Dedifferentiated amniotic fluid mesenchymal stem cell (primary cell): Measurements from ENCODE around the gene CLEC16A.

ENCODE experiments used
- DNase-seq: peaks from one replicate; pipeline ENCODE4 v3.0.0-alpha.2; 2016; ENCODE audit errors: extremely low spot score

CLEC16A gene

DNA sequence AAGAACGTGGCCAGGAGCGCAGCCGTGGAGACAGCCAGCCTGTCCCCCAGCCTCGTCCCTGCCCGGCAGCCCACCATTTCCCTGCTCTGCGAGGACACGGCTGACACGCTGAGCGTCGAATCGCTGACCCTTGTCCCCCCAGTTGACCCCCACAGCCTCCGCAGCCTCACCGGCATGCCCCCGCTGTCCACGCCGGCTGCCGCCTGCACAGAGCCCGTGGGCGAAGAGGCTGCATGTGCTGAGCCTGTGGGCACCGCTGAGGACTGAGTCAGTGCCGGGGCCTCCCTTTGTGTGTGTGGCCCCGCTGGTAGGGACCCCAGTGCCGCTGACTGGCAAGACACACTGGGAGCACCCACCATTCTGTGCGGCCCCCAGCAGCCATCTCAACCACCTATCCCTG is 234.1 kb downstream of the CLEC16A start:
- DNase-seq, result no peak

DNA sequence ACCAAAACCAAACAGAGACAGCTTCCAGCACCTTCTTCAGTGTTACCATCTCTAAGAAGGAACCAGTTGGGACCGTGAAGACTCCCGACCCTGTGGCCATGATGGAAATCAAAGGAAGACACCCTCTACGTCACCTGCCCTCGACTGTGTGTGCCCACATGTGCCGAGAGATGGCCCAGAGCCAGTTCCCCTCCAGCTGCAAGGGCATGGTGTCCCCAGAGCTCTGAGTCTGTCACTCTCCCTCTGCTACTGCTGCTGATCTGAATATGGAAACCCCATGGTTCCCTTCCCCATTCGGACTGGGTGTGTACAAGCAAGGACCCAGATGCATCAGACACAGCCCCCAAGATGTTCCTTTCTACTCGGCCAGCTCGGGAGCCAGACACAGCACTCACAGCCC is 235.2 kb downstream of the CLEC16A start:
- no peak for DNase-seq

DNA sequence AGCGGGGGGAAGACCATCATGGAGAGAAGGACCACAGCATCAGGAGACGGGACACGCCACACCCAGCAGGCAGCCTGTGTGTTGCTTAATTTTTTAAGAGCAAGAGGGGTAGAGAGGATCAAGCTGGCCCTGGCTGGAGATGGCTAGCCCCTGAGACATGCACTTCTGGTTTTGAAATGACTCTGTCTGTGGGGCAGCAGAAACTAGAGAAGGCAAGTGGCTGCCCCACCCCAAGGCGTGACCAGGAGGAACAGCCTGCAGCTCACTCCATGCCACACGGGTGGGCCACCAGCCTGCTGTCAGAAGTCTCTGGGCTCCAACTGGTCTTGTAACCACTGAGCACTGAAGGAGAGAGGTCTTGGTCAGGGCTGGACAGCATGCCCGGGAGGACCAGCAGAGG is 236.1 kb downstream of the CLEC16A start:
- DNase-seq, result no peak

DNA sequence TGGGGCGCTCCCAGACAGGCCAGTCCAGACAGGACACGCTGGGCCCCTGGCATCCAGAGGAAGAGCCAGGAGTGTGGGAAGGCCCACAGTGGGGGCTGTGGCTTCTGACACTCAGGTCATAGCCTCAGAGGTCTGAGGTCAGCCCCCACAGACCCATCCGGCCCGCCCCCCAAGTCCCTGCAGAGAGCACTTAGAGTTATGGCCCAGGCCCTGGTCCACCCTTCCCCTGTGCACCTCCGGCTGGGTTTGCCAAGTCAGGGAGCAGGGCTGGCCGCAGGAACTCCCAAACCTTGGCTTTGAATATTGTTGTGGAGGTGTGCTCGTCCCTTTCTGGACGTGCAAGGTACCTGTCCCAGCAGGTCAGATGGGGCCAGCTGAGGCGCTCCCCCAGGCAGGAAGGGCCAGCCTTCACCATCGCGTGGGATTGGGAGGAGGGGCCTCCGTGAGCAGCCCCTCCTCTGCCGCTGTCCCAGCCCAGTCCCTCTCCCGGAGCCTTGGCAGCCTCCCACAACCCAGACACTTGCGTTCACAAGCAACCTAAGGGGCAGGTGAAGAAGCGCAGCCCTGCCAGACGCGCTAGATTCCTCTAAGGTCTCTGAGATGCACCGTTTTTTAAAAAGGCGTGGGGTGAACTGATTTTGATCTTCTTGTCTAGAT is 237.0 kb downstream of the CLEC16A start:
- DNase-seq, result no peak

DNA sequence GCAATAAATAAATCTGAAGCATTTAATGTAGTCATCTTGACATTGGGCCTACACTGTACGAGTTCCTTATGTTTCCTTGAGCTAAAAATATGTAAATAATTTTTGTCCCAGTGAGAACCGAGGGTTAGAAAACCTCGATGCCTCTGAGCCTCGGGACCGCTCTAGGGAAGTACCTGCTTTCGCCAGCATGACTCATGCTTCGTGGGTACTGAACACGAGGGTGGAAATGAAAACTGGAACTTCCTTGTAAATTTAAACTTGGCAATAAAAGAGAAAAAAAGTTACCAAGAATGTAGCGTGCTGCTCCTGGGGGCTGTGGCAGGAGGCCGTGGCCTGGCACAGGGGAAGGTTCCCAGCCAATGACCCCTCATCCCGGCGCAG is 237.5 kb downstream of the CLEC16A start:
- no peak for DNase-seq

DNA sequence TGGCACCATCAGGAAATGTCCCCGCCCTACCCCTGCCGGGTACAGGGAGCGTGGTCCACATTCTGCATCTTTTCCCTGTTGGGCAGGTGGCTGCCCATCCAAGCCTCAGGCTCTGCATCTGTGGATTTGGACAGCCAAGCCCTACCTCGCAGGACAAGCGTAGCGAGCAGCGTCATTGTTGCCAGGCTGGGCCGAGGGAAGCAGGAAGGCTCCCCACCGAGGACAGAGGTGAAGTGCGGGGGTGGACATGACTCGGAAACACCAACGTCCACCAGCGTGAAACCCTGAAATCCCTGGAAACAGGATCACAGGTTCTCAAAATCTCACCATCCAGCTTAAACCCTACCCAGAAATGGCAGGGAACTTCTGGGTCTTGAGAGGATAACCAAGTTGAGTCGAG is 238.0 kb downstream of the CLEC16A start:
- no peak for DNase-seq

DNA sequence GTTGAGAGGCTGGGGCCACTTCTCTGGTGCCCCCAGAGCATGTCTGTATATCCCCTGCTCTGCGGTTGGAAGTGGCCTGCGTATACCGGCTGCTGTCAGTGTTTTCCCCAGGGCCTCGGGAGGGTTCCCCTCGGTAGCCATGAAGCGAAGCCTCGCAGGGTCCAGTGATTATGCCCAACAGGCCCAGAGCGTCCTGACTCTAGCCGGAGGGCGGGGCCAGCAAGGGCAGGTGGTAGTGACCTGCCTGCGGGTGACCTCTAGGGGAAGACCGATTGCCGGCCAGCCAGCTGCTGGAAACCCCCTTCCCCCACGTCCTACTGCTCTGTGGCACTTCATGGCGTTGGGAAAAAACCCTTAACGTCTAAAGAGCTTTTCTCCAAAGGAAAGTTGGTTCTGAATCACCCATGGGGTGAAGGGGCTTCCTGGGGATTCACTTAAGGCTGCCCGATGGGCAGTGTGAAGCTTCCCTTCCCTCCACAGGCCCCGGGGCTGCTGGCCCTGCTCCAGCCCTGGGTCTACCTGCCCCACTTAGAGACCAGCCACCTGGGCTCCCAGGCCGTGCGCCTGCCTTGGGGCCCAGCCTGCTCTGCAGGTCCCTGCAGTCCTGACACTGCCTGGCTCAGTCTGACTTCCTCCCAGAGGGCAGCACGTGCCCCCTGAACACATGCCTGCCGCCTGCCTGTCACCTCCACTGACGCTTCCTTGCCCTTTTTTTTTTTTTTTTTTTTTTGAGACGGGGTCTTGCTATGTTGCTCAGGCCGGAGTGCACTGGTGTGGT is 238.9 kb downstream of the CLEC16A start:
- no peak for DNase-seq

DNA sequence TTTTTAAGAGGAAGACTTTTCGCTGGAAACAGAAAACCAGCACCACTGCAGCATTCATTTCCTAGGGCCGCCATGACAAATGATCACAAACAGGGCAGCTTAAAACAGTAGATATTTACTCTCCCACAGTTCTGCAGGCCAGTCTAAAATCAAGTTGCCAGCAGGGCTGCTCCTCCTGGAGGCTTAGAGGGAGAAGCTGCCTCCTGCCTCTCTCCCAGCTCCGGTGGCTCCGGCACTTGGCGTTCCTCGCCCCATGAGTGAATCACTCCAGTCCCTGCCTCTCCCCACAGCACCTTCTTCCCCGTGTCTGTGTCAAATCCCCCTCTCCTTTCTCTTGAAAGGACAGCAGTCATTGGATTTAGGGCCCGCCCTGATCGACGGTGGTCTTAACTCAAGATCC is 239.6 kb downstream of the CLEC16A start:
- DNase-seq, result no peak

DNA sequence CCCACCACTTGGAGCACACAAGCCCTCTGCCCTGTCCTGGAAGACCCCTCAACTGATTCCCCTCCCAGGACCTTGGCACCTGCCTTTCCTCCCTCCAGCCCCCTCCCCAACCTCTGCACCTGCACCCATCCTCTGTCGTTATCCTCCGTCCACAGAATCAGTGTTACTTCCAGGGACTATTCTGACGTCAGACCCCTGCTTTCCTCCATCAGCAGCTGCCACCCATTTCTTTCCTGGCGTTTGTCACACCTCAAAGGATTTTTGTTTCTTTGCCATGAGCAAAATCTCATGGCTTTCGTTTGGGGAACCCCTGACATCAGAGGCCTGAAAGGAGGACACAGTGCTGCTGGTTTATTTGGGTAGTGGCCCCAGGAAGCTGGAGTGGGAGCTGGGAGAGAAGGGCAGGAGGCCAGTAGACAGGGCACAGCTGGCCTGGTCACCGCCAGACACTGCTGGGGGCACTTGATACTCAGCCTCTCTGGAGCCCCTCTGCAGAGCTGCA is 243.2 kb downstream of the CLEC16A start:
- no peak for DNase-seq

DNA sequence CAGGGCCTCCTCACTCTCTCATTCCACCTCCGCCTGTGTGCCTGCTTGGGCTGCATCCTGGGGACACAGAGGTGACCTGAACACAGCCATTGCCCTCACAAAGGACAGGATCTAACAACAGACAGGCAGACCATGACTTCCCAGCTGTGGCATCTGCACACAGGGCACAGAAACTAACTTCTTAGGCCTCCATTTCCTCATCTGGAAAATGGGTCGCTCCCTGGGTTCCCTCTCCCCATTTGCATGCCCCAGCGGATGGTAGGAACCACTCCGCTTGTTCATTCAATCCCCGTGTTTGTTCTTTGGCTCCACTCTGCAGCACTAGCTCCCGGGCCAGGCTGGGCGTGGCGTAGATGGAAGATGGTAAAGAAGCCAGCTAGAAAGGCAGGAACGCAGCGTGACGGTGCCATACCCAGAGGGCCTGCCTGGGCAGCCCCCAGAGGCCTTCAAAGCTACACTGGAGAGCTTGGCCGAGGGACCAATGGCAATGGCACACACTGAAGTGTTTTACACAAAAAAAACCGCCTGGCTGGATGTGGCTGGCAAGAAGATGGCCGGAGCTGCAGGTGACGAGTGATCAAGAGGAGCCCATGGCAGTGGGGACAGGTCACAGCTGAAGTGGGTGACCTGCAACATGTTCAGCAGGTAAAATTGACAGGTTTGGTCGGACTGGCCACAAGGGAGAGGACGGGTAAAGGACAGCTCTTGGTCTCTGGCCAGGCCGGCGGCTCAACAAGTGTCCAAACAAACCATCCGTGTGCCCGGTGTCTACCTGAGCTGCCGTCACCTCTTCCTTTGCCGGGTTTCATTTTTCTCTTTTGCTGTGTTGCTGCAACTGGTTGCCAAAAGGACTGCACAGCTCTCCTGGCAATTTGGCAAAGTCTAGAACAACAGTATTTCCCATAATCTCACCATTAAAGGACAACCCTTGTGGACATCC is 244.7 kb downstream of the CLEC16A start:
- no peak for DNase-seq

DNA sequence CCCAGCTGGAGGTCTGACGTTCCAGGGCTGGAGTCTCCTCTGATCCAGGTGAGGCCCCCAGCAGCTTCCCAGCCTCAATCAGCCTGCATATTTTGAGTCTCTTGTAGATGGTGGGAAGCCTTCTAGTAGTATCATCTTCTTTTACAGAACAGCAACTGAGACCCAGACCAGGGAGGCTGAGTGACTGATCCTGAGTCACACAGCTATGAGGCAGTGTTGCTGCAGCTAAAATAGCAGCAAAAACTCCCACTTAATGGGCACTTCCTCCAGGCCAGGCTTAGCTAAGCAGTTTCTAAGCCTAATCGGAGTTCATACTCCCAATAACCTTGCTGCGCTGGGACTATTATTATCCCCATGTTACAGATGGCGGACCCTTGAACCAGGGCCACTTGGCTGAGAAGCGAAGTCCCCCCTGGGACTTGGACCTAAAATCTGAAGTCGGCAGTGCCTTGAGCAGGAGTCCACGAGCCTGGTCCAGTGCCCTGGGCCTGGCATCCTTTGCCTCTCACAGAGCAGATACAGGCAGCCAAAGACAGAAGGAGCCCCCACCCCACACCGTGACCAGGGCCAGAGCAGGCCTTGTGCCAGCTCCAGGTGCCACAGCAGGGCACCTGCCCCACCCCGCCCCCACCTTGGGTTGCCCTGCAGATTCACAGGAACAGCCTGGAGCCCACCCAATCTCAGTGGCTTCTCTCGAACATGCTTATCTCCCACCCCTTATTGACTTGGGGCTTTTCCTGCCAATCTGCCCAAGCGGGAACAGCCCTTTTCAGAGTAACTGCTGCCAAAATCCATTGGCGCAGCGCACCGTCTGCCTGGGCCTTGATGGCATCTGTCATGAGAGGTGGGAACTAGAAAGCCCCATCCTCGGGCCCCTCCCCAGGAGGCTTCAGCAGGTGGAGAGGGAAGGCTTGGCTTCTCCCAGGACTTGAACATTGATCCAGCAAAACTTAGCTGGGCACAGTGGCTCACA is 246.5 kb downstream of the CLEC16A start:
- DNase-seq, result no peak

DNA sequence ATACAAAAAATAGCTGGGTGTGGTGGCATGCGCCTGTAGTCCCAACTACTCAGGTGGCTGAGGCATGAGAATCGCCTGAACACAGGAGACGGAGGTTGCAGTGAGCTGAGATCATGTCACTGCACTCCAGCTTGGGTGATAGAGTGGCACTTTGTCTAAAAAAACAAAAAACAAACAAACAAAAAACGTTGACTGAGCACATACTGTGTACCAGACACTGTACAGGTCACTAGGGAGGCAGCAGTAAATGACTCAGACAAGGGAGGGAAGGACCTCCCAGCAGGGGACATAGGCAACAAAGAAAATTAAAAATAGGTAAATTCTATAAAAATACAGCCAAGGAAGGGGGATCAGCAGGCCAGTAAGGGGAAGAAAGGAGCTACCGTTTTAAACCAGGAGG is 247.3 kb downstream of the CLEC16A start:
- no peak for DNase-seq

DNA sequence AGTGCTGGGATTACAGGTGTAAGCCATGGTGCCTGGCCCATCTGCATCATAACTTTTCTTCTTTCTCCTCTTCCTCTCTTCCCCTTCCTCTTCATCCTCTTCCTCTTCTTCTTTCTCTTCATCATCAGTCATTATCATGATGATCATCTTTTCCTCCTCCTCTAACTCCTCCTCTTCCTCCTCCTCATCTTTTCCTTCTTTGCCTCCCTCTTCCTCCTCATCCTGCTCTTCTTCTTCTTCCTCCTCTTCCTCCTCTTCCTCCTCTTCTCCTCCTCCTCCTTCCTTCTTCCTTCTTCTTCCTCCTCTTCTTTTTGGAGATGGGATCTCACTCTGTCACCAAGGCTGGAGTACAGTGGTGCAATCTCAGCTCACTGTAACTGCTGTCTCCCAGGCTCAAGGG is 249.1 kb downstream of the CLEC16A start:
- DNase-seq, result no peak

DNA sequence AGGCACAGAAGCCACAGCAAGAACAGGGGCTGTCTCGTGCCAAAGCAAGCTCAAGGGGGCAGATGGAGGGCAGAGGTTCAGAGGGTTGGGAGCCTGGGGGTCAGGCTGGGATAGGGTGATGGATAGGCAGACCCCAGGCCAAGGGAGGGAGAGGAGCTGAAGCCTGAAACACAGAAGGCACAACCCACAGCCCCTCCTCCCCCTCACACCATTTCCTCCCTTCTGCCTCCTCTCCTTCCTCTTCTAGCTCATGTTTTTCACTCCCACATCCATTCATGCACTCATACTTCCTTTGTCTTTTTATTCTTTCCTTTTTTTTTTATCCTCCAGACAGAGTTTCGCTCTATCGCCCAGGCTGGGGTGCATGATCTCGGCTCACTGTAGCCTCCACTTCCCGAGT is 250.5 kb downstream of the CLEC16A start:
- no peak for DNase-seq

DNA sequence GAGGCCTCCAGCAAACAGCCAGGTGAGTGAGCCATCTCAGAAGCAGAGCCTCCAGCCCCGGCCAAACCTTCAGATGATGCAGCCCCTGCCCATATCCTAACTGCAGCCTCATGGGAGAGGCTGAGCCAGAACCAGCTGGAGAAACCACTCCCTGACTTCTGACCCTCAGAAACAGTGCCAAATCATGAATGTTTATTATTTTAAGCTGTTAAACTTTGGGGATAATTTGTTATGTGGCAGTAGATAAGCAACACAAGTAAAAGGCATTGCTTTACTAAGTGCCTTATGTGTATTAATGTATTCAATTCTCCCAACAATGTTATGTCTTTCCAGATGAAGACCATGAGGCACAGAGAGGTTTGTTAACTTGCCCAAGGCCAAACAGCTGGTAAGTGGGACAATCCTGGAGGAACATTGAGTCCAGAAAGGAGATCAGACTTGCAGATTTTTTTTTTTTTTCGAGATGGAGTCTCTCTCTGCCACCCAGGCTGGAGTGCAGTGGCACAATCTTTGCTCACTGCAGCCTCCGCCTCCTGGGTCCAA is 252.0 kb downstream of the CLEC16A start:
- no peak for DNase-seq

DNA sequence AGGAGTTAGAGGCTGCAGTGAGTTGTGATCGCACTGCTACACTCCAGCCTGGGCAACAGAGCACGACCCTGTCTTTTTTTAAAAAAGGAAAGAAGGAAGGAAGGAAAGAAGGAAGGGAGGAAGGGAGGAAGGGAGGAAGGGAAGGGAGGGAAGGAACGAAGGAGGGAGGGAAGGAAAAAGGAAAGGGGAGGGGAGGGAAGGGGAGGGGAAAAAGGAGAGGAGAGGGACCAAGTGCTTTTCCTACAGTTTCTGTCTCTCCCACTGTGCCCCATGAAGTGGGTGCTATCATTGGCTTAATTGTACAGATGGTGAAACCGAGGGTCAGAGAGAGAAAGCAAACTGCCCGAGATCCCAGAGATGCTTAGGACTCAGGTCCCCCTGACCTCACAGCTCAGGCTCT is 254.0 kb downstream of the CLEC16A start:
- no peak for DNase-seq

DNA sequence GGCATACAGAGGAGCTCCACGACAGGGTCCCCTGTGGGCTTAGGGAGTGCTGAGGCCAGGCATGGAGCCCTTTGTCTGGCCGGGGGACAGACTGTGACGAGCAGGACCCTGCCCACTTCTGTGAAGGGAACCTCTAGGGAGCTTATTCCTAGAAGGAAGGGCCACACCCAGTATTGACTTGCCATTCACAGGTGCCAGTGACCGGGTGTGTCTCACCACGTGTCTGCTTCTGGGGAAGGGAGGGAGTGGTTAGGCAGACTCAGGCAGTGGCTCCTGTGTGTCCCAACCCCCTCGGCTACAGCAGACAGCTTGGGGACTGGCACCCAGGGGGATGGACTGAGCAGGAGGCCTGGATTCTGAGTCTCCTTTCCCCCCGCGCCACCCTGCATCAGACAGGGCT is 254.5 kb downstream of the CLEC16A start:
- no peak for DNase-seq

DNA sequence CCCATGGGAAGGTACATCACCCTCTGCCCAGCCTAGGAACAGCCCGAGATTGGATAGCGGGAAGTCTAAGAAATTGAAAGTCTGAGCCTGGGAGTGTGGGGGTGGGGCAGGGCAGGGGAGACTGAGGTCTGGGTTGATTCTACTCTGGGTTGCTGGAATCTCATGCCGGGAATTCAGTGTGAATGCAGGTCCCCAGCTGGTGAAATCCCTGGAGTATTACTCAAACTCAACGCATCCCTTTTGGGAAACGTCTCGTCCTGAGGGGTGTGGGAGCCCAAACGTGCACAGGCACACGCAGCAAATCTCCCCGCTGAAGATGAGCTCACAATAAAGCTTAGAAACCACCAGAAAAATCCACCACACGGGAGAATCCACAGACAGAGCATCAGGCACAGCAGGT is 256.2 kb downstream of the CLEC16A start:
- DNase-seq, result no peak

DNA sequence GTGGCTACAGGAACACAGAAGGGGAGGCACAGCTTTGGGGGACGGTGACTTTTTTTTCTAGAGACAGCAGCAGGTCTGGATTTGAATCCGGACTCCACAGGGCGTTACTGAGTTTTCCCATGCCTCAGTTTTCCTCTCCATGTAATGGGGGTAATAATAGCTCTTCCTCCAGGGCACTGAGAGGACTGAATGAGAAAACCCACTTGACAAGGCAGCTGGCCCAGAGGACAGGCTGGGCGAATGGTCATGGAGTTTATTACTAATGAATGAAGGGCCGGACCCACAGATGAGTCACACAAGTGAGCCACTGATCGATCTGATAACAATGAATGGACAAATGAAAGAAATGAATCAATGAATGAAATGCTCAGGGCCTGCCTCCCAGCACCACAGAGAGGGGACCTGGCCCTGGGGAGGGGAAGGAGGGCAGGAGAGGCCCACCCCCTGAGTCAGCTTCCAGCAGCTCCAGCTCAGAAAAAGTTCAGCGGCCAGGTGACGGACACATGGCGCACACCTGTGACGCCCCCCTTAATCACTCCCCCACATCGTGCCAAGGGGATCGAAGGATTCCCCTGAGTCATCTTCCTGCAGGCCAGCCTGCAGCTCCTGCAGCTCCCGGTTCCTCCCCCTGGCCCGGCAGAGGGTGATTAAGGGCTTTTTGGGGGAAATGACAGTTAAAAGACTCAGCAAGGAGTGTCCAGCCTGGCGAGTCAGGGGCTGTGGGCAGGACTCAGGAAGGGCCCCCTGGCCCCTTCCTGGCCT is 257.3 kb downstream of the CLEC16A start:
- DNase-seq, result peak; percentile 21
